H1 (cell line): ENCODE measurements around the gene MROH7.

ENCODE experiments used
- HDAC6 ChIP-seq: IDR thresholded peaks from one replicate; pipeline ENCODE4 v1.7.1; 2012; ENCODE audit warnings: low read depth, mild to moderate bottlenecking, inconsistent platforms, low read length, moderate library complexity
- TF ChIP-seq, protein P1 (sequence below), 3 experiments: IDR thresholded peaks; 1 replicate in 2 of 3; 2 replicates in 1 of 3; pipeline versions ENCODE4 v1.5.1 to v1.6.1; 2011; ENCODE audit warnings: low read length in 3 of 3, mild to moderate bottlenecking in 3 of 3, inconsistent platforms in 2 of 3, low read depth in 1 of 3, moderate library complexity in 1 of 3; ENCODE audit not compliant: insufficient read depth in 1 of 3; ENCODE audit errors: control extremely low read depth in 1 of 3

DNA sequence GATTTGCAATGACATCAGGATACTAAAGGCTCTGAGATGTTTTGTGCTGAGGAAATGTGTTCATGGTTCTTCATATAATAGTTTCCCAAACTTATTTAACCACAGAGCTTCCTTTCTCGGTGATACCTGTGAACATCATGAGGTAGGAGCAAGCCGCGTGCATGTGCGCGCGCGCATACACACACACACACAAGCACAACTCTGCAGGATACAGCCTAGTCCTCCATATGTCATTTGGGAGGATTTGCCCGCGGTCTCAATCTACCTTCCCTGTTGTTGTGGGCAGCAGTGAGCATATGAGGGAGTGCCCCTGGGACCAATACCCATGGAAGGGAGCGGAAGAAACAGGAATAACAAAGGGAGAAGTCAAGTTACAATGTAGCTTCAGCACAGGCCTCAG, 61.9 kb downstream of the MROH7 start:
- TF ChIP-seq, protein P1, sequence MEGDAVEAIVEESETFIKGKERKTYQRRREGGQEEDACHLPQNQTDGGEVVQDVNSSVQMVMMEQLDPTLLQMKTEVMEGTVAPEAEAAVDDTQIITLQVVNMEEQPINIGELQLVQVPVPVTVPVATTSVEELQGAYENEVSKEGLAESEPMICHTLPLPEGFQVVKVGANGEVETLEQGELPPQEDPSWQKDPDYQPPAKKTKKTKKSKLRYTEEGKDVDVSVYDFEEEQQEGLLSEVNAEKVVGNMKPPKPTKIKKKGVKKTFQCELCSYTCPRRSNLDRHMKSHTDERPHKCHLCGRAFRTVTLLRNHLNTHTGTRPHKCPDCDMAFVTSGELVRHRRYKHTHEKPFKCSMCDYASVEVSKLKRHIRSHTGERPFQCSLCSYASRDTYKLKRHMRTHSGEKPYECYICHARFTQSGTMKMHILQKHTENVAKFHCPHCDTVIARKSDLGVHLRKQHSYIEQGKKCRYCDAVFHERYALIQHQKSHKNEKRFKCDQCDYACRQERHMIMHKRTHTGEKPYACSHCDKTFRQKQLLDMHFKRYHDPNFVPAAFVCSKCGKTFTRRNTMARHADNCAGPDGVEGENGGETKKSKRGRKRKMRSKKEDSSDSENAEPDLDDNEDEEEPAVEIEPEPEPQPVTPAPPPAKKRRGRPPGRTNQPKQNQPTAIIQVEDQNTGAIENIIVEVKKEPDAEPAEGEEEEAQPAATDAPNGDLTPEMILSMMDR (IDR thresholded peaks at IDR 0.05; ENCODE audit: control extremely low read depth in 1 of 3, insufficient read depth in 1 of 3, low read depth in 1 of 3, low read length in 3 of 3) = no peak
- TF ChIP-seq HDAC6 = no peak
